GM12891 (cell line): Measurements from ENCODE around the gene PYGO1.

Source experiments
- POLR2A ChIP-seq: IDR thresholded peaks from 2 replicates; pipeline ENCODE4 v1.6.1; 2011; ENCODE audit warnings: low read depth, low read length, control low read depth
- POLR2AphosphoS5 ChIP-seq: IDR thresholded peaks from 2 replicates; pipeline ENCODE4 v1.6.1; 2011; ENCODE audit warnings: low read depth, low read length, control low read depth
- POU2F2 ChIP-seq: IDR thresholded peaks from 2 replicates; pipeline ENCODE4 v1.6.1; 2011; ENCODE audit warnings: low read depth, mild to moderate bottlenecking, control low read depth, low read length, moderate library complexity
- SPI1 ChIP-seq: IDR thresholded peaks from 2 replicates; pipeline ENCODE4 v1.6.1; 2011; ENCODE audit warnings: low read depth, low read length, control low read depth
- TAF1 ChIP-seq: IDR thresholded peaks from 2 replicates; pipeline ENCODE4 v1.6.1; 2011; ENCODE audit warnings: low read depth, low read length, control low read depth

DNA sequence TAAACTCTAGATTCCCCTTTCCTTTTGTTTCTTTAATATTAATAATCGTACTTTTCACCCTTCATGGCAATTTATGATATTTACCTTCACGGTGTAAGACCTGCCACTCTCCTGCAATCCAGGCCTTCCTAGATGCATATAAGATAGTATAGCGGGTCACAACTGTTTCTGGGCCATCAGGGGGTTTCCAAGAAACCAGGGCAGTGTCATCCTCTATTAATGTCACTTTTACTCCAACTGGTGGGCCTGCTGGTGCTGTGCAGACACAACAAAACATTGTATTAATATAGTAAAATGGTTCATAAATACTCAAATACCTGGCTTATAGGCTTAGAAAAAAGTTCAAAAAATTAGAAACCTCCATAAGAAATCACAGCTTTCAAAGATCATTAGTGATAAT is 48.9 kb upstream of the PYGO1 start:
- TF ChIP-seq POLR2A (no peak), TAF1 (no peak), POLR2AphosphoS5 (no peak), POU2F2 (no peak), SPI1 (no peak)
